Epidermal melanocyte (primary cell): ENCODE data around the gene ABHD17A.

Experiments
- DNase-seq: peaks from one replicate; pipeline ENCODE4 v3.0.0; 2011; ENCODE audit warnings: low spot score; ENCODE audit not compliant: insufficient read length

Gene ABHD17A

GRCh38 chr19:1853295-1854038, 31.8 kb downstream of the ABHD17A start:
- DNase-seq = peak; percentile 94

DNA sequence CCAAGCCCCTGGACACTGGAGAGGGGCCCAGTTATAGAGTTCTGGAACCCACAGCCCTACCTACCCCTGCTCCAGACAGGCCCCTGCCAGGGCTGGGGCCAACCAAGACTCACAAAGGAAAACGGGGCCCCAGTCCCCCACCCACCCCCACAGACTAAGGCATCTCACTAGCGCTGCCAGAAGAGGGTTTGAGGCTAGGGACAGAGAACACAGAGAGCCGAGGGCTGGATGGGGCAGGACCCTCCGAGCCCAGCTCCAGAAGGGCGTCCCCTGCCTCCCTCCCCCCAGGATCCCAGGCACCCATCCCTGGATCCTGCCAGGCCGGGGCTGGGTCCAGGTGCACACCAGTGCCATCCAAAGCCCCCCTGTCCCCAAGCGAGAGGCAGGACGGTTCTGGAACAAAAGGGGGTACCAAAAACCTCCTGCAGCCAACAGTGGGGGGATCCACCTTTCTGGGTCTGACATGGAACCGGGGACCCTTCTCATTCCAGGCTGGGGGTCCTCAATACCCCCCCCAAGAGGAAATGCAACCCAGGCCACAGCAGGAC, 32.6 kb downstream of the ABHD17A start:
- DNase-seq = no peak

DNA sequence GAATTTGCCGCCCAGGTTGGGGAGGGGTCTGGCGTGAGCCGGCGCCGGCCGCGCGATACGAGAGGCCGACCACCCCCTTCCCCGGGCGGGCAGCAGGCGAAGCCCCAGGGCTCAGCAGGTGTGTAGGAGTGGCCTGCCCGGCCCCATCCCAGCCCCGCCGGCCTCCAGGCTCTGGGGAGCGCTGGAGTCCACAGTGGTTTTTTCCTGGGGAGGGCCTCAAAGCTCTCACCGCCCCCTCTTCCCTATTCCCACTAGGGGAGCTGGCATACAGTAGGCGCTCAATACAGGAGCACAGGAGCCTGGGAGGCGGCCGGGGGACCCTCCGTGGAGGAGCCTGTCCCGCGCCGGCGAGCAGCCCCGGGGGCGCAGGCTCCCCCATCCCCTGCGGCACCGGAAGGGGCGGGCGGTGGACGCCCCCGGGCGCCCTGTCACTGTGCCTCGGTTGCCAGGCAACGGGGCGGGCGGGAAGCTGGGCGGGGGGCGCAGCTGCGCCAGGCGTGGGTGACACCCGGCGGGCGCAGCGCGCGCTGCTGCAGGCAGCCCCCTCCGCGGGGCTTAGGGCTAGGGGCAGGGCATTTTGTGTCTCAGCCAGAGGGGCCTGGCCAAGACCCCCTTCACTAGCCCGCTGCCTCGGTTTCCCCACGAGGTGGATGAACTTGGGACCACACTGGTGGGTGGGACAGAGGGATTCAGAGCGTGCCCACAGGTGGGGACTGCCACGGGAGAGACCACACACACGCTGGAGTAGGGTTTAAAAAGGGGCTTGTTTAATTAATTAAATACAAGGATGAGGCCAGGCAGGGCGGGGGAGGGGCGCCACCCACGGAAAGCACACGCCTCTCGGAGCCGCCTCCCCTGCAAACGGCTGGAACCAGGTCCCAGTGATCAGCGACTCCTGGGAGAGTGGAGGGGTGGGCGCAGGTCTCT, 33.4 kb downstream of the ABHD17A start:
- no peak for DNase-seq

DNA sequence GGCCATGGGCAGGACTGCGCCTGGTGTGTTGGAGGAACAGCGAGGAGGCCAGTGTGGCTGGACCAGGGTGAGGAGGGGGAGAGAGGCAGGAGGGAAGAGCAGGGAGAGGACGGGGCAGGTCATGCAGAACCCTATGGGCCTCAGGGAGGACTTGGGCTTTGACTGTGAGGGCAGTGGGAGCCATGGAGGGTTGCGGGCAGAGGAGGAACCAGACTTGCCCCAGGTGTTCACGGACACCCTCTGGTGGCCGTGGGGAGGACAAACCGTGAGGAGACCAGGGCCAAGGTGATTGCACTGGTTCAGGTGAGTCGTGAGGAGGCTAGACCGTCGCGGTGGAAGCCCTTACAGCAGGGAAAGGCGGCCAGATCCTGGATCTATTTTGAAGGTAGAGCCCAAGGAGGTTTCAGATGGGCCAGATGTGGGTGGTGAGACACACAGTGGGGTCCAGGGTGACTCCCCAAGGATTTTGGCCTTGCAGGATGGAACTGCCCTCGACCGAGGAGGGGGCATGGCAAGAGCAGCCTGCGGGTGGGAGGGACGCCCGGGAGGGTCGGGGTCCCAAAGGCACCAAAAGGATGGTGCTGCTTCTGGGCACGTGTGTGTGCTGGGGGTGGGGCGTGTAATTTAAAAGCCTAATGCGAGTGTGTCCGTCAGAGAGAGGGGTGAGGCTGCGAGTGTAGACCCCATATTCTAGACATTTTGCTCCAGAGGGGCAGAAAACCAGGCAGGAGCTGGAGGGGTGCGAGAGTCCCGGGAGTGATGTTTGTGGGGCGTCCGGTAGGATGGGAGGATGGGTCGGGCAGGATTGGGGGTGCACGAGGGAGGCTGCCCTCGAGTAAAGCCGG, 34.3 kb downstream of the ABHD17A start:
- no peak for DNase-seq

- DNase-seq = no peak
Measured at GRCh38 chr19:1849886-1850398, 35.4 kb downstream of the ABHD17A start.

DNA sequence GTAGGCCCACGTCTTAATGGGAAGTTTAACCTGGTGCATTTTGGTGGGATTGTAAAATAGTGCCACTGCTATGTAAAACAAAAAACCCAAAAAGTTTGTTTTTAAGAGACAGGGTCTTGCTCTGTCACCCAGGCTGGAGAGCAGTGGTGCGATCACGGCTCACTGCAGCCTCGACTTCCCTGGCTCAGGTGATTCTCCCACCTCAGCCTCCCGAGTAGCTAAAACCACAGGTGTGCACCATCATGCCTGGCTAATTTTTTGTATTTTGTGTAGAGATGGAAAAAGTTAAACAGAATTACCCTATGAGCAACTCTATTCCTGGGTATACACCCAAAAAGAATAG, 36.2 kb downstream of the ABHD17A start:
- no peak for DNase-seq

DNA sequence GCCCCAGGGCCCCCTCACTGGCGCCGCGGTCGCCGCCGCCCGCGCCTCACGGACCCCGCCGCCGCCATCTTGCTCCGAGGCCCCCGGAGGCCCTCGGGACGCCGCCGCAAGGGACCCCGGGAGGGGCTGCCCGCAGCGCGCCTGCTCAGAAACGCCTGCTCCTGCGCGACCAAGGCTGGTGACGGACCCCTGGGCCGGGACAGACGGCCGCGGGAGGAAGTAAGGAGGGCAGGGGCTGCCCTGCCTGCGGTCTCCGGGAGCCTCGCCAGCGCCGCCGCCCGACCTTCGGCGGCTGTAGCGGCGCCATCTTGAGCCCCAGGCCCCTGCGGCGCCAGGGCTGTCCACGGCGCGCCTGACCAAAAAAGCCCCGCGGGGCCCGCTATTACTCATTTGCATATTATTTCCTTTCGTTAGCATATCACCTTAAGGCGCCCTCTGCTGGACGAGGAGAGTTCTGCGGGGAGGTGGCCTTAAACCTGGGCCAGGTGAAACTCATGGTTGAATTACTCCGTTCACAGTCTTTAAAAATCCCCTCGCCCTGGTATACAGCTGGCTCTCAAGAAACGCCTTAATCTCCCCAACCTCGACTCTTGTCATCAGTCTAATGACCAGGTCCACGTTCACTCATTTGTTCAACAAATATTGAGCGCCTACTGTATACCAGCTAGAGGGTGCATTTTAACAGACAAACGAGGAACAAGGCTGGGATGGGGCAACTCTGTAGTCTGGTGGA, 36.7 kb downstream of the ABHD17A start, which contains the start of gene REXO1:
REXO1 (minus strand) TSS at position 85 of the 733 bp plus-strand sequence. CDS start 125 bp downstream, outside the sequence.
- peak; percentile 92 for DNase-seq

- DNase-seq = no peak
Measured at GRCh38 chr19:1847684-1848398, 37.5 kb downstream of the ABHD17A start.

DNA sequence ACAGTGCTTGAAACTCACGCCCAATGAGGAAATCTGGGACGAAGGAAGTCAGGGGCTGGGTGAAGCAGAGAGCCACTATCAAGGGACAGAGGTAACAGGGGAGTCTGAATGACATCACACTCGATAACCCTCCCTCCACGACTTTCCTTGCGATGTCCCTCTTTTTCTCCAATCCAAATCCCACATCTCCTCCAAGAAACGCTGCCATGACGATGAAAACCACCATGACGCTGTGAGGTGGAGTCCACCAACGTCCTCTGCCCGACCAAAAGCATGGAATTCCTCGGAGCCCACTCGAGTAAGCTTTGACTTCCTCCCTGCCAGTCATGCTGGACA, 38.0 kb downstream of the ABHD17A start:
- DNase-seq = no peak

DNA sequence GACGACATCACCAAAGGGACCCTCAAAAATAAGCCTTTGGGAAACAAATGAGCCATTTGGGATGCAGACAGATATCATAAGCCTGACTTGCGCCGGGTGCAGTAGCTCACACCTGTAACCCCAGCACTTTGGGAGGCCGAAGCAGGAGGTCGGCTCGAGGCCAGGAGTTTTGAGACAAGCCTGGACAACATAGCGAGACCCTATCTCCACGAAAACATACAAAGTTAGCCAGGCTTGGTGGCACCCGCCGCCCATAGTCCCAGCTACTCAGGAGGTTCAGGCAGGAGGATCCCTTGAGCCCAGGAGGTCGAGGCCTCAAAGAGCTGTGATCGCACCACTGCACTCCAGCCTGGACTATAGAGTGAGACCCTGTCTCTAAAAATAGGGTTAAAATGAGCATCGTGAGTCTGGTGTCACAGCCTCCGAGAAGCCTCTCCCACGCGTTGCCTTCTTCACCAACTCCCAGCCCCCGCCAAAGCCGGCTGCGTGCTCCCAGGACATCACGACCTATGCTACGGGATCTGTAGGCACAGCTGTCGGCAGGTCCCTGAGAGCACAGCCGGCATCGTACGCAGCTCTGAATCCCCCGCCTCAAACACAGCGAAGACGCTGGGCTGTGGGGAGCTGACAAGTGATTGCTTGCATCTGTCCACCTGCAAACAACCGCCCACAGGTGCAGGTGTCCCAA, 38.6 kb downstream of the ABHD17A start:
- DNase-seq = no peak

DNA sequence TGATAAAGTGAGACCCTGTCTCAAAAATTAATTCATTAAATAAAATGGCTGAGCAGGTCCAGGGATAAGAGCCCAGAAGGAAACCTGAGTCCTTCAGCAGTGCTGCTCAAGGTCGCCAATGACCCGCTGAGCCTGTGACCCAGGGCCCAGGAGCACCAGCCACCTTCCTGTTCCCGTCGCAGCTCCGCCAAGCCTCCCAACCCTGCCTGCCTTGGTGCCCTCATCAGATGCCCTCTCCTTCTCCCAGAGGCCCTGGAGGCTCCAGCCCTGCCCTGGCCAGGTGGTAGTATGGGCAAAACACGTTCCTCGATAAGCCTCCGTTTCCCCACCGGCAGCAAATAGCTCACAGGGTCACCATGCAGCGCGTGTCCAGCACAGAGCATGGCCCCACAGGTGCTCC, 39.7 kb downstream of the ABHD17A start:
- no peak for DNase-seq

DNA sequence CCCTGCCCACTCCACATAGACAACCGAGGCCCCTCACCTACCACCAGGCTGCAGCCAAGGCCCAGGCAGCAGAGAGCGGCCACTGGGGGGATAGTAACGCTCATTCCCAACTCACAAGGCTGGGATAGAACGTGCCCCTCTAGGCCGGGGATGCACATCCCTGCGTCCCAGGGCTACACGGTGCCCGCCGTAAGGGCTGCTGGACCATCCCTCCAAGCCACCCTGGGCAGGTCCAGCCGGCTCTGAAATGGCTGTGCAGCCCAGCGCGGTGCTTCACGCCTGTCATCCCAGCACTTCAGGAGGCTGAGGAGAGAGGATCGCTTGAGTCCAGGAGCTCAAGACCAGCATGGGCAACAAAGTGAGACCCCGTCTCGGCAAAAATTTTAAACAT, 40.2 kb downstream of the ABHD17A start:
- DNase-seq = no peak

GRCh38 chr19:1844513-1845124, 40.7 kb downstream of the ABHD17A start:
- DNase-seq = no peak

GRCh38 chr19:1843646-1844394, 41.5 kb downstream of the ABHD17A start:
- no peak for DNase-seq

- DNase-seq = no peak
Measured at GRCh38 chr19:1843116-1843515, 42.2 kb downstream of the ABHD17A start.

GRCh38 chr19:1841209-1841924, 43.9 kb downstream of the ABHD17A start:
- no peak for DNase-seq

DNA sequence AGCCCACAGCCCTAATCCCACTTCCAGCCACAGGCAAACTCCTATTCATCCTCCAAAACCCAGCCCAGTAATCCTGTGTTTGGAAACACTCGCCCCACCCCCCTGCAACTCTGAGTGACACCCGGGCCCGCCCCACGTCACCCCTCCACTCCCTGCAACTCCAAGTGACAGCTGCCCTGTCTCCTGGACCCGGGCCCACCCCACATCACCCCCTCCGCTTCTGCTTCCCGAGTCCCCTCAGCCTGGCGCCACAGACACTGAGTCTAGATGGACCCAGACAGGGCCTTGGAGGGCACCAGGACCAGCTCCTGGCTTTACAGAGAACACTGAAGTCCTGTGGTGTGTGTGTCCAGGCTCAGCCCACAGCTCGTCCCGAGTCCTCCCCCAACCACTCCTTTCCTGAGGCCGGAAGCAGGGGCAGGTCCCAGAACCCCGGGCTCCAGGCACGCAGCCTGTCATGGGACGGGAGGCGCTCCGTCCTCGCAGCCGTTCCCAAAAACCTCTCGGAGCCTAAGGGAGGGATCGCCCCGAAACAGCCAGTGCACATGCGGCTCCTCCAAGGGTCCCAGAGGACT, 44.7 kb downstream of the ABHD17A start:
- no peak for DNase-seq
